H1 (cell line): Measurements from ENCODE around the gene PPWD1. TPM values are rescaled to one million over a fixed set of nuclear protein-coding genes. Genes with fewer than 3 reads are reported as not detected.

Source experiments
- CTCF ChIA-PET: fragments of 300-600 bp; sonication (Branson Sonifier 250); formaldehyde crosslinking; loops from one replicate; lab custom pipeline; 2021; ENCODE audit not compliant: partially characterized antibody; lab: Charles Lee
- POLR2A ChIA-PET: fragments of 300-600 bp; sonication (Branson Sonifier 250); formaldehyde crosslinking; loops from one replicate; lab custom pipeline; 2021; ENCODE audit warnings: inconsistent platforms; ENCODE audit not compliant: partially characterized antibody; lab: Charles Lee
- DNase-seq, 2 experiments: peaks; one replicate each; pipeline versions ENCODE4 v3.0.0 to v3.0.0-alpha.2; 2010 to 2022; ENCODE audit warnings: low spot score in 2 of 2, low read depth in 1 of 2, mixed read lengths in 1 of 2
- FAIRE-seq: peaks from 2 replicates; lab custom pipeline; 2011; peaks lifted over from hg19 to GRCh38; lab: Jason Lieb, UNC
- H2AFZ ChIP-seq: 2 replicates; pipeline ENCODE4 v1.8.1; 2012; ENCODE audit warnings: low read length, inconsistent platforms
- H2AK5ac ChIP-seq: 2 replicates; pipeline ENCODE4 v1.6.1; 2013; ENCODE audit warnings: low read depth, low read length
- H2BK120ac ChIP-seq: replicated peaks from 2 replicates; pipeline ENCODE3; 2013; ENCODE audit warnings: low read depth, low read length, inconsistent platforms
- H2BK12ac ChIP-seq: 2 replicates; pipeline ENCODE4 v1.6.1; 2013; ENCODE audit warnings: low read depth, low read length
- H2BK15ac ChIP-seq: 2 replicates; pipeline ENCODE4 v1.6.1; 2013; ENCODE audit warnings: low read length
- H2BK20ac ChIP-seq: 2 replicates; pipeline ENCODE4 v1.6.1; 2013; ENCODE audit warnings: low read length
- H2BK5ac ChIP-seq: 2 replicates; pipeline ENCODE4 v1.6.1; 2013; ENCODE audit warnings: low read depth, low read length
- H3K14ac ChIP-seq: 2 replicates; pipeline ENCODE4 v1.6.1; 2013; ENCODE audit warnings: inconsistent platforms; ENCODE audit not compliant: insufficient read length
- H3K18ac ChIP-seq: 2 replicates; pipeline ENCODE4 v1.6.1; 2013; ENCODE audit warnings: low read length; ENCODE audit errors: extremely low read depth
- H3K23ac ChIP-seq: 2 replicates; pipeline ENCODE4 v1.6.1; 2013; ENCODE audit warnings: inconsistent platforms; ENCODE audit not compliant: insufficient read length
- H3K23me2 ChIP-seq: 2 replicates; pipeline ENCODE4 v1.6.1; 2013; ENCODE audit warnings: low read depth, low read length
- H3K27ac ChIP-seq: 2 replicates; pipeline ENCODE4 v1.6.1; 2011; ENCODE audit warnings: low read depth, low read length, inconsistent platforms
- H3K27me3 ChIP-seq, 4 experiments: replicated peaks in 1 of 4; 1 replicate in 1 of 4; 2 replicates in 3 of 4; pipeline versions ENCODE4 v1.6.1 to v1.8.1; 2011 to 2013; ENCODE audit warnings: low read length in 3 of 4, mild to moderate bottlenecking in 3 of 4, inconsistent platforms in 2 of 4, mixed read lengths in 2 of 4, moderate library complexity in 1 of 4; ENCODE audit not compliant: control insufficient read depth in 3 of 4, insufficient read depth in 3 of 4; ENCODE audit errors: extremely low read depth in 1 of 4
- H3K36me3 ChIP-seq, 4 experiments: 2 replicates each; pipeline versions ENCODE4 v1.6.1 to v1.8.1; 2011 to 2013; ENCODE audit warnings: mild to moderate bottlenecking in 4 of 4, low read length in 3 of 4, moderate library complexity in 2 of 4, control low read depth in 1 of 4, inconsistent platforms in 1 of 4; ENCODE audit not compliant: insufficient read depth in 4 of 4, control insufficient read depth in 2 of 4
- H3K4ac ChIP-seq: replicated peaks from 2 replicates; pipeline ENCODE3; 2013; ENCODE audit warnings: low read length, low read depth, mixed read lengths, inconsistent platforms; ENCODE audit not compliant: insufficient read length
- H3K4me1 ChIP-seq, 4 experiments: replicated peaks in 1 of 4; 1 replicate in 1 of 4; 2 replicates in 3 of 4; pipeline versions ENCODE4 v1.6.1 to v1.8.1; 2011 to 2013; ENCODE audit warnings: low read length in 3 of 4, inconsistent platforms in 2 of 4, mixed read lengths in 1 of 4; ENCODE audit not compliant: insufficient read depth in 4 of 4, control insufficient read depth in 3 of 4
- H3K4me2 ChIP-seq, 2 experiments: 2 replicates each; pipeline versions ENCODE4 v1.6.1 to v1.8.1; 2011 to 2013; ENCODE audit warnings: low read depth in 2 of 2, low read length in 2 of 2, control low read depth in 1 of 2, inconsistent platforms in 1 of 2, mild to moderate bottlenecking in 1 of 2; ENCODE audit not compliant: insufficient read depth in 1 of 2
- H3K4me3 ChIP-seq, 4 experiments: fragments of 200-600, 300-600 bp in 1 of 4; sonication (generic), shearing (Covaris generic), sonication (Bioruptor Twin) in 1 of 4; 2 replicates each; pipeline versions ENCODE4 v1.5.1 to v1.8.1; 2011 to 2016; ENCODE audit warnings: low read length in 4 of 4, low read depth in 3 of 4, control low read depth in 2 of 4, inconsistent platforms in 2 of 4, mild to moderate bottlenecking in 2 of 4, mixed read lengths in 1 of 4, moderate library complexity in 1 of 4; ENCODE audit not compliant: insufficient read depth in 2 of 4; ENCODE audit errors: extremely low read depth in 1 of 4
- H3K56ac ChIP-seq: replicated peaks from 2 replicates; pipeline ENCODE3; 2013; ENCODE audit warnings: low read depth, mild to moderate bottlenecking, mixed read lengths, low read length, inconsistent platforms; ENCODE audit not compliant: insufficient read length
- H3K79me1 ChIP-seq: 2 replicates; pipeline ENCODE4 v1.6.1; 2013; ENCODE audit warnings: low read depth, low read length, control low read depth
- H3K79me2 ChIP-seq, 2 experiments: 2 replicates each; pipeline versions ENCODE4 v1.6.1 to v1.8.1; 2012 to 2013; ENCODE audit warnings: low read length in 2 of 2, mild to moderate bottlenecking in 2 of 2, inconsistent platforms in 1 of 2; ENCODE audit not compliant: insufficient read depth in 2 of 2, control insufficient read depth in 1 of 2
- H3K9ac ChIP-seq, 4 experiments: replicated peaks in 1 of 4; 1 replicate in 1 of 4; 2 replicates in 3 of 4; pipeline versions ENCODE4 v1.6.1 to v1.8.1; 2011 to 2013; ENCODE audit warnings: low read depth in 3 of 4, low read length in 3 of 4, control low read depth in 2 of 4, mild to moderate bottlenecking in 2 of 4, moderate library complexity in 2 of 4, inconsistent platforms in 1 of 4; ENCODE audit errors: extremely low read depth in 1 of 4
- H3K9me3 ChIP-seq, 2 experiments: 2 replicates each; pipeline versions ENCODE4 v1.6.1 to v1.8.1; 2012 to 2013; ENCODE audit warnings: mild to moderate bottlenecking in 2 of 2, moderate library complexity in 2 of 2, control low read depth in 1 of 2, inconsistent platforms in 1 of 2, low read depth in 1 of 2, low read length in 1 of 2, mixed read lengths in 1 of 2; ENCODE audit not compliant: insufficient read depth in 2 of 2
- H4K20me1 ChIP-seq, 2 experiments: replicated peaks in 1 of 2; 2 replicates each; pipeline versions ENCODE3 to v1.8.1; 2011 to 2013; ENCODE audit warnings: inconsistent platforms in 2 of 2, low read length in 2 of 2, mild to moderate bottlenecking in 1 of 2; ENCODE audit not compliant: insufficient read depth in 2 of 2, control insufficient read depth in 1 of 2
- H4K5ac ChIP-seq: 2 replicates; pipeline ENCODE4 v1.6.1; 2013; ENCODE audit warnings: low read length, low read depth, mixed read lengths, inconsistent platforms; ENCODE audit not compliant: insufficient read length
- H4K8ac ChIP-seq: 2 replicates; pipeline ENCODE4 v1.8.0; 2013; ENCODE audit warnings: mild to moderate bottlenecking, moderate library complexity, low read length, inconsistent platforms; ENCODE audit not compliant: insufficient read depth; ENCODE audit errors: extremely low read depth
- H4K91ac ChIP-seq: replicated peaks from 2 replicates; pipeline ENCODE3; 2013; ENCODE audit warnings: low read length, mixed read lengths, inconsistent platforms; ENCODE audit not compliant: insufficient read length
- BCL11A ChIP-seq, 2 experiments: IDR thresholded peaks; one replicate each; pipeline ENCODE4 v1.6.1; 2011; ENCODE audit warnings: low read depth in 2 of 2, low read length in 2 of 2, mild to moderate bottlenecking in 2 of 2
- CHD1 ChIP-seq: IDR thresholded peaks from 2 replicates; pipeline ENCODE4 v1.6.1; 2012; ENCODE audit warnings: low read depth, low read length, improper control_type of control experiment
- CHD2 ChIP-seq: IDR thresholded peaks from 2 replicates; pipeline ENCODE4 v1.6.1; 2012; ENCODE audit warnings: low read length, improper control_type of control experiment
- EGR1 ChIP-seq: IDR thresholded peaks from 2 replicates; pipeline ENCODE4 v1.6.1; 2011; ENCODE audit warnings: low read depth, low read length, borderline replicate concordance
- GABPA ChIP-seq: IDR thresholded peaks from 2 replicates; pipeline ENCODE4 v1.6.1; 2011; ENCODE audit warnings: mild to moderate bottlenecking, low read length, moderate library complexity, borderline replicate concordance; ENCODE audit not compliant: insufficient read depth
- HDAC6 ChIP-seq: IDR thresholded peaks from one replicate; pipeline ENCODE4 v1.7.1; 2012; ENCODE audit warnings: low read depth, mild to moderate bottlenecking, inconsistent platforms, low read length, moderate library complexity
- NRF1 ChIP-seq: IDR thresholded peaks from 2 replicates; pipeline ENCODE4 v1.6.1; 2011; ENCODE audit warnings: mild to moderate bottlenecking, low read depth, low read length, improper control_type of control experiment
- RBBP5 ChIP-seq: IDR thresholded peaks from 2 replicates; pipeline ENCODE4 v1.7.1; 2012; ENCODE audit warnings: low read depth, mild to moderate bottlenecking, inconsistent platforms, low read length, moderate library complexity, borderline replicate concordance
- RFX5 ChIP-seq: IDR thresholded peaks from 2 replicates; pipeline ENCODE4 v1.6.1; 2011; ENCODE audit warnings: low read depth, low read length, improper control_type of control experiment, borderline replicate concordance
- RNF2 ChIP-seq: fragments of 200-900, 300-1000 bp; sonication (generic); IDR thresholded peaks from 2 replicates; pipeline ENCODE4 v1.7.1; 2016; ENCODE audit warnings: borderline replicate concordance, low read depth, mild to moderate bottlenecking, antibody characterized with exemption, low read length; ENCODE audit not compliant: poor library complexity, severe bottlenecking; ENCODE audit errors: missing control alignments
- RXRA ChIP-seq: IDR thresholded peaks from 2 replicates; pipeline ENCODE4 v1.6.1; 2011; ENCODE audit warnings: low read depth, mild to moderate bottlenecking, low read length, moderate library complexity; ENCODE audit not compliant: insufficient read depth
- SIX5 ChIP-seq: IDR thresholded peaks from 2 replicates; pipeline ENCODE4 v1.6.1; 2011; ENCODE audit warnings: mild to moderate bottlenecking, low read depth, low read length
- SRF ChIP-seq: IDR thresholded peaks from 2 replicates; pipeline ENCODE4 v1.6.1; 2011; ENCODE audit warnings: mild to moderate bottlenecking, low read depth, low read length, moderate library complexity
- YY1 ChIP-seq: IDR thresholded peaks from 2 replicates; pipeline ENCODE4 v1.6.1; 2011; ENCODE audit warnings: low read depth, mild to moderate bottlenecking, low read length
- ZNF274 ChIP-seq: IDR thresholded peaks from 2 replicates; pipeline ENCODE4 v1.7.0; 2012; ENCODE audit warnings: low read length, borderline replicate concordance; ENCODE audit errors: extremely low read depth
- WGBS, 2 experiments: shearing (Covaris generic) in 1 of 2; methylation state at CpG; one replicate each; pipeline versions ENCODE4 v1.1.6 to v1.1.7; 2013 to 2015; ENCODE audit warnings: low lambda C conversion rate in 2 of 2, mixed read lengths in 2 of 2, inconsistent platforms in 1 of 2, low coverage in 1 of 2, missing lambda C conversion rate in 1 of 2; ENCODE audit not compliant: insufficient replicate concordance in 2 of 2, insufficient coverage in 1 of 2, insufficient read length in 1 of 2; ENCODE audit errors: extremely low coverage in 1 of 2, missing lambda C conversion rate in 1 of 2; 5-methylcytosine and 5-hydroxymethylcytosine counted together
- polyA plus RNA-seq, 7 experiments: library from polyadenylated mRNA; depleted of rRNA in 3 of 7; stranded (reverse) in 5 of 7; unstranded in 2 of 7; fragments of >200 nt in 5 of 7; fragments of 200-250 nt in 2 of 7; gene quantifications; 1 replicate in 5 of 7; 2 replicates in 1 of 7; 4 replicates in 1 of 7; pipeline versions ENCODE4 v1.2.1 to v1.2.3, GENCODE V29; 2011 to 2013; ENCODE audit warnings: missing spikeins in 2 of 7, mixed read lengths in 2 of 7
- total RNA-seq: library from RNA; stranded (reverse); fragmentation: NEBNext Ultra II Directional; extraction: Animal tissue kit (Norgen Biotek cat#: 25700); gene quantifications from 2 replicates; pipeline ENCODE4 v1.2.1, GENCODE V29; 2021

PPWD1 gene
- total and polyA plus RNA-seq, 2 of the 8 experiments (the other 6 are each of a cell fraction or from before 2014, with no cell fraction given), result 5.0 to 35.7 TPM

DNA sequence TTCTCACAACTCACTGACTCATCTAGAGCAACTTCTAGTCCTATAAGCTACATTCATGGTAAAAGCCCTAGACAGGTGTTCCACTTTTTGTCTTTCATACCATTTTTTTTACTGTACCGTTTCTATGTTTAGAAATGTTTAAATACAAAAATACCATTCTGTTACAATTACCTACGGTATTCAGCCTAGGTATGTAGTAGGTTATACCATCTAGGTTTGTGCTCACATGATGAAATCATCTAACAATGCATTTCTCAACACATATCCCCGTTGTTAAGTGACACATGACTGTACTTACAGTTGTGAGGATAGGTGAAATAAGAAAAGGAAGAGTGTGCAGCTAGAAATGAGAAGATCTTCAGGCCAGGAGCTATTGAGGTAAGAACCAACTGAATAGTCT is 6.4 kb upstream of the PPWD1 start:
- FAIRE-seq (no peak), DNase-seq (no peak)
- Histone ChIP-seq H4K8ac (no peak overlapping the region), H3K18ac (no peak overlapping the region), H3K36me3 (peaks cover 4 to 36% (median 7%) of the 10 kb centered on the region in 4 experiments; a peak in 5 of 8 replicates), H2BK5ac (no peak overlapping the region), H4K20me1 (no peaks in the 10 kb centered on the region), H3K9me3 (no peaks in the 10 kb centered on the region), H2BK20ac (no peak overlapping the region), H3K14ac (no peak overlapping the region), H3K4me1 (no peaks in the 10 kb centered on the region; a peak in 1 of 7 replicates), H3K56ac (no peak overlapping the region), H3K23ac (no peak overlapping the region), H3K4me3 (no peak overlapping the region), H3K4me2 (no peak overlapping the region), H3K79me1 (no peaks in the 10 kb centered on the region), H3K4ac (no peak overlapping the region), H2AK5ac (no peak overlapping the region), H3K23me2 (no peaks in the 10 kb centered on the region), H2BK12ac (no peak overlapping the region), H3K9ac (no peak overlapping the region), H2BK120ac (no peak overlapping the region), H3K27me3 (no peaks in the 10 kb centered on the region), H4K5ac (no peak overlapping the region), H3K27ac (no peak overlapping the region), H2AFZ (no peak overlapping the region), H4K91ac (no peak overlapping the region), H3K79me2 (peaks cover 0 to 18% of the 10 kb centered on the region in 2 experiments; a peak in 2 of 4 replicates), H2BK15ac (no peak overlapping the region)
- ChIA-PET POLR2A (no interaction called here), CTCF (interaction anchor here (0.5 to 2.2 kb wide), 3 partner anchors 22 to 603 kb away, joined by 3 to 5 read pairs (median 4); no protein-coding TSS in a partner anchor)
- 94% methylated on average over 3 of the region's 3 CpGs; no CpG with 5 or more reads in 1 of the 2 experiments for WGBS, 2 experiments
- TF ChIP-seq YY1, result no peak
- TF ChIP-seq RFX5, result no peak
- TF ChIP-seq EGR1, result no peak
- no peak for TF ChIP-seq CHD1
- TF ChIP-seq HDAC6, result no peak
- TF ChIP-seq RNF2, result no peak
- TF ChIP-seq SRF, result no peak
- TF ChIP-seq BCL11A (IDR thresholded peaks at IDR 0.05; ENCODE audit: low read depth in 2 of 2, low read length in 2 of 2), result no peak
- no peak for TF ChIP-seq RBBP5
- TF ChIP-seq RXRA, result no peak
- TF ChIP-seq NRF1, result no peak
- TF ChIP-seq ZNF274, result no peak
- no peak for TF ChIP-seq CHD2
- TF ChIP-seq GABPA, result no peak
- no peak for TF ChIP-seq SIX5
